HEK293 (cell line): ENCODE data around the gene PSD4.

ENCODE experiments used
- ZIC2 ChIP-seq: fragments of 450-650 bp; formaldehyde crosslinking; IDR thresholded peaks from 2 replicates; pipeline ENCODE4 v1.5.1; 2016; ENCODE audit warnings: missing biosample characterization, missing genetic modification characterization
- ZNF391 ChIP-seq: fragments of 450-650 bp; formaldehyde crosslinking; IDR thresholded peaks from 2 replicates; pipeline ENCODE4 v1.5.1; 2016; ENCODE audit warnings: low read depth, missing biosample characterization, missing genetic modification characterization, borderline replicate concordance
- ZNF623 ChIP-seq: fragments of 450-650 bp; formaldehyde crosslinking; IDR thresholded peaks from 2 replicates; pipeline ENCODE4 v1.5.1; 2016; ENCODE audit warnings: missing biosample characterization, missing genetic modification characterization
- TF ChIP-seq, protein P1 (sequence below): fragments of 450-650 bp; formaldehyde crosslinking; IDR thresholded peaks from 2 replicates; pipeline ENCODE4 v1.5.1; 2016; ENCODE audit warnings: missing biosample characterization, missing genetic modification characterization
- TF ChIP-seq, protein P2 (sequence below): fragments of 450-650 bp; formaldehyde crosslinking; IDR thresholded peaks from 2 replicates; pipeline ENCODE4 v1.5.1; 2016; ENCODE audit warnings: missing biosample characterization, missing genetic modification characterization
- TF ChIP-seq, protein P3 (sequence below): fragments of 450-650 bp; formaldehyde crosslinking; IDR thresholded peaks from 2 replicates; pipeline ENCODE4 v1.5.1; 2016; ENCODE audit warnings: missing biosample characterization, missing genetic modification characterization, low read depth

DNA sequence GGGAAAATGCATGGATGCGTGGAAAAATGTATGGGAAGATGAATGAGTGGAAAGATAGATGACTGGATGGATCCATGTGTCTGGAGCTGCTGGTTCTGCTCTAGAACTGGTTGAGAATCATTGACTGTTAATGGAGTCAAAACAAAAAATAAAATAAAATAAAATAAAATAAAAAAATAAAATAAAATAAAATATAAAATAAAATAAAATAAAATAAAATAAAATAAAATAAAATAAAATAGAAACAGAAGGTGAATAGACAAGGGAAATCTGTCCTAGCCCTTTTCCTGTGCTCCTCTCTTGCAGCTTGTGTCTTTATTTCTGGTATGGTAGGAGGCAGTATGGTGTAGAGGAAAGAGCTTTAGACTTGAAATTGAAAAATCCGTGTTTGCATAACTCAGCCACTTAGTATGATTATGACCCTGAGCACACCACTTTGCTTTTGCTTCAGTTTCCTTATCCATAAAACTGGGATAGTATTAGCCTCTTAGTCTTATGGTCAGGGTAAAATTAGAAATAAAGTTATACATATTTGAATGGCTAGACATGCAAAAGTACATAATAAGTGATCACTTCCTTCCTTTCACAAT is 51.0 kb downstream of the PSD4 start:
- TF ChIP-seq, protein P1, sequence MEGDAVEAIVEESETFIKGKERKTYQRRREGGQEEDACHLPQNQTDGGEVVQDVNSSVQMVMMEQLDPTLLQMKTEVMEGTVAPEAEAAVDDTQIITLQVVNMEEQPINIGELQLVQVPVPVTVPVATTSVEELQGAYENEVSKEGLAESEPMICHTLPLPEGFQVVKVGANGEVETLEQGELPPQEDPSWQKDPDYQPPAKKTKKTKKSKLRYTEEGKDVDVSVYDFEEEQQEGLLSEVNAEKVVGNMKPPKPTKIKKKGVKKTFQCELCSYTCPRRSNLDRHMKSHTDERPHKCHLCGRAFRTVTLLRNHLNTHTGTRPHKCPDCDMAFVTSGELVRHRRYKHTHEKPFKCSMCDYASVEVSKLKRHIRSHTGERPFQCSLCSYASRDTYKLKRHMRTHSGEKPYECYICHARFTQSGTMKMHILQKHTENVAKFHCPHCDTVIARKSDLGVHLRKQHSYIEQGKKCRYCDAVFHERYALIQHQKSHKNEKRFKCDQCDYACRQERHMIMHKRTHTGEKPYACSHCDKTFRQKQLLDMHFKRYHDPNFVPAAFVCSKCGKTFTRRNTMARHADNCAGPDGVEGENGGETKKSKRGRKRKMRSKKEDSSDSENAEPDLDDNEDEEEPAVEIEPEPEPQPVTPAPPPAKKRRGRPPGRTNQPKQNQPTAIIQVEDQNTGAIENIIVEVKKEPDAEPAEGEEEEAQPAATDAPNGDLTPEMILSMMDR (tag by site-specific recombination): no peak
- TF ChIP-seq ZIC2 (no peak), ZNF391 (no peak), ZNF623 (tag by site-specific recombination) (no peak)
- TF ChIP-seq, protein P2, sequence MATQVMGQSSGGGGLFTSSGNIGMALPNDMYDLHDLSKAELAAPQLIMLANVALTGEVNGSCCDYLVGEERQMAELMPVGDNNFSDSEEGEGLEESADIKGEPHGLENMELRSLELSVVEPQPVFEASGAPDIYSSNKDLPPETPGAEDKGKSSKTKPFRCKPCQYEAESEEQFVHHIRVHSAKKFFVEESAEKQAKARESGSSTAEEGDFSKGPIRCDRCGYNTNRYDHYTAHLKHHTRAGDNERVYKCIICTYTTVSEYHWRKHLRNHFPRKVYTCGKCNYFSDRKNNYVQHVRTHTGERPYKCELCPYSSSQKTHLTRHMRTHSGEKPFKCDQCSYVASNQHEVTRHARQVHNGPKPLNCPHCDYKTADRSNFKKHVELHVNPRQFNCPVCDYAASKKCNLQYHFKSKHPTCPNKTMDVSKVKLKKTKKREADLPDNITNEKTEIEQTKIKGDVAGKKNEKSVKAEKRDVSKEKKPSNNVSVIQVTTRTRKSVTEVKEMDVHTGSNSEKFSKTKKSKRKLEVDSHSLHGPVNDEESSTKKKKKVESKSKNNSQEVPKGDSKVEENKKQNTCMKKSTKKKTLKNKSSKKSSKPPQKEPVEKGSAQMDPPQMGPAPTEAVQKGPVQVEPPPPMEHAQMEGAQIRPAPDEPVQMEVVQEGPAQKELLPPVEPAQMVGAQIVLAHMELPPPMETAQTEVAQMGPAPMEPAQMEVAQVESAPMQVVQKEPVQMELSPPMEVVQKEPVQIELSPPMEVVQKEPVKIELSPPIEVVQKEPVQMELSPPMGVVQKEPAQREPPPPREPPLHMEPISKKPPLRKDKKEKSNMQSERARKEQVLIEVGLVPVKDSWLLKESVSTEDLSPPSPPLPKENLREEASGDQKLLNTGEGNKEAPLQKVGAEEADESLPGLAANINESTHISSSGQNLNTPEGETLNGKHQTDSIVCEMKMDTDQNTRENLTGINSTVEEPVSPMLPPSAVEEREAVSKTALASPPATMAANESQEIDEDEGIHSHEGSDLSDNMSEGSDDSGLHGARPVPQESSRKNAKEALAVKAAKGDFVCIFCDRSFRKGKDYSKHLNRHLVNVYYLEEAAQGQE: no peak
- TF ChIP-seq, protein P3, sequence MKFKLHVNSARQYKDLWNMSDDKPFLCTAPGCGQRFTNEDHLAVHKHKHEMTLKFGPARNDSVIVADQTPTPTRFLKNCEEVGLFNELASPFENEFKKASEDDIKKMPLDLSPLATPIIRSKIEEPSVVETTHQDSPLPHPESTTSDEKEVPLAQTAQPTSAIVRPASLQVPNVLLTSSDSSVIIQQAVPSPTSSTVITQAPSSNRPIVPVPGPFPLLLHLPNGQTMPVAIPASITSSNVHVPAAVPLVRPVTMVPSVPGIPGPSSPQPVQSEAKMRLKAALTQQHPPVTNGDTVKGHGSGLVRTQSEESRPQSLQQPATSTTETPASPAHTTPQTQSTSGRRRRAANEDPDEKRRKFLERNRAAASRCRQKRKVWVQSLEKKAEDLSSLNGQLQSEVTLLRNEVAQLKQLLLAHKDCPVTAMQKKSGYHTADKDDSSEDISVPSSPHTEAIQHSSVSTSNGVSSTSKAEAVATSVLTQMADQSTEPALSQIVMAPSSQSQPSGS: no peak
